Activated gamma-delta T cell treated with anti-CD3 and anti-CD28 coated beads, Interleukin-2, amount 50 U/mL, for 16 hours (primary cell): ENCODE data around the gene SRRM5.
"Not testable (repeated sequence)": the region's sequence is repeated elsewhere in the genome, so short reads cannot be mapped to it uniquely, and the experiment has no call there.

Source experiments
- DNase-seq: peaks from one replicate; pipeline ENCODE4 v3.0.0-alpha.2; 2020; ENCODE audit warnings: low read depth

Gene SRRM5

DNA sequence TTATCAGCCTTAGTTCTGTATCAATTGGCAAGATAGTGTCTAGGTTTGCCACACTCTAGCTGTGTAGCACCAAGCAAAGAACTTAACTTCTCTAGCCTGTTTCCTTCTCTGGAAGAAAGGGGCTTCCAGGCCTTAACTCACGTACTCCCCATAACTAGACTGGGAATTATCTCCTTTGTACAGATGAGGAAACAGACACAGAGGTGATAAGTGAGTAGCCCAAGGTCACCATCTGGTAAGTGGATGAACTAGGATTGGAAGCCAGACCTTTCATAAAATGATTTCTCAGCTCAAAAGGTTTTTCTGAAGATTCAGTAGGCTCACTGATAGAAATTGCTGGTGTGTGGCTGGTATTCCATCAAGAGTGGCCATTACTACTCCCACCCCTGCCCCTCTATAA, 4.4 kb downstream of the SRRM5 start:
- DNase-seq = no peak

DNA sequence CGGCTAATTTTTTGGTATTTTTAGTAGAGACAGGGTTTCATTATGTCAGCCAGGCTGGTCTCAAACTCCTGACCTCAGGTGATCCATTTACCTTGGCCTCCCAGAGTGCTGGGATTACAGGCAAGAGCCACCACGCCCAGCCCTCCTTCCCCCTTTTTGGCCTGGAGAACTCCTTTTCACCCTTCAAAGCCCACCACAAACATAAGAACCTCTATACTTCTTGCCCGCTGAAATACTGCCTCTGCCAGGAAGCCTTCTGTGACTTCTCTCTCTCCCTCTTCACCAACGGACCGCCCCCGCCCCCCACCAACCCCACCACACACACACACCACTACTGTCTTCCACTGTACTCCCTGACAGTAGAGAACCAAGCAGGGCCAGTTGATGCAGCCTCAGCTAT, 5.1 kb downstream of the SRRM5 start:
- no peak for DNase-seq

DNA sequence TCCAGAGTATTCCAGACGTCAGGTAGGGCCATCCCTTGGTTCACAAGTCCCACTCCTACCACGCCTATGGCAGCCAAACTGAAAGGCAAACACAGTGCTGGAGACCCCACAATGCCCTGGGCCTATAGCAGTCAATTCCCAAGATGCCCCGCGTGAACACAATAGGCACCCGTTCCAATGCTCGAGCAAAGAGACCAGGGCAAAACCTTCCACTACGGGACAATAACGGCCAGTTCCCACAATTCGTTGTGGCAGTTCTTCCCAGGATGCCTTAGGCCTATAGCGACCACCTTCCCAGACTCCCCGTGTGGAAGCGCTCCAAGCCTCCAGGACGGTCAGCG, 7.0 kb downstream of the SRRM5 start:
- no peak for DNase-seq

DNA sequence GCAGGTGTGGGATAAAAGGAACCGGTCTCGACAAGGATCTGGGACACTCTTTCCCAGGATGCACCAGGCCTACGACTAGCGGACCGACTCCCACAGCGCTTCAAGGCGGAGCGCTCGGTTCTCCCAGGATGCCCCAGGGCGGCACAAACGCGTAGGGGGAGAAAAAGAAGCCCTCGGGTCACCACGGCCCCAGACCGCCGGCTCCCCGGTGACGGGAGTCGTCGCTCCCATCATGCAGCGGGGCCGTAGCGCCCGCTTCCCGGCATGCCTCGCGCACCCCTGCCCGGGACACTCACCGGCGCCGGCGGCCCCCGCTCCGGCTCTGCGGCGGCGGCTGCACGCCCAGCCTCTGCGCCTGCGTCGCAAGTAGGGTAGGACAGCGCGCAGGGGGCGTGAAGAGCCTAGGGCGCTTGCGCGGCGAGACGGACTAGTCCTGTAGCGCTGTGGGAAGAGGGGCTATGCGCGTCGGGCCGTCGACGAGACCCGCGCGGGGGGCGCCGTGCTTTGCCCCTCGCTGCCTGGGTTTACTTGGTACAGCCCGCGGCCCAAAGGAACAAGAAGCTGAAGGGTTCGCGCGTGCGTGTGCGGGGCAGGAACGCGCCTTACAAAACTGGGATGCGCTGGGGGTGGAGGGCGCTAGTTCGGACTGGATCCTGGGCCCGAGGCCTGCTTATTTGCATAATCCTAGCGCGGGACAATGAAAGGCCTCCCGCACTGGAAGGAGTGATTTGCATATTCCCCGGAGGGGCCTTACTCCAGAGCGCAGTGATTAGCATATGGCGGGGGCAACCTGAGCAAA, 7.6 kb downstream of the SRRM5 start, which contains the start of gene ZNF428:
Gene ZNF428, minus strand, starts transcription at position 368 of the 799 bp plus-strand sequence. CDS start 5,325 bp downstream, outside the sequence.
- peak; percentile 75 for DNase-seq

DNA sequence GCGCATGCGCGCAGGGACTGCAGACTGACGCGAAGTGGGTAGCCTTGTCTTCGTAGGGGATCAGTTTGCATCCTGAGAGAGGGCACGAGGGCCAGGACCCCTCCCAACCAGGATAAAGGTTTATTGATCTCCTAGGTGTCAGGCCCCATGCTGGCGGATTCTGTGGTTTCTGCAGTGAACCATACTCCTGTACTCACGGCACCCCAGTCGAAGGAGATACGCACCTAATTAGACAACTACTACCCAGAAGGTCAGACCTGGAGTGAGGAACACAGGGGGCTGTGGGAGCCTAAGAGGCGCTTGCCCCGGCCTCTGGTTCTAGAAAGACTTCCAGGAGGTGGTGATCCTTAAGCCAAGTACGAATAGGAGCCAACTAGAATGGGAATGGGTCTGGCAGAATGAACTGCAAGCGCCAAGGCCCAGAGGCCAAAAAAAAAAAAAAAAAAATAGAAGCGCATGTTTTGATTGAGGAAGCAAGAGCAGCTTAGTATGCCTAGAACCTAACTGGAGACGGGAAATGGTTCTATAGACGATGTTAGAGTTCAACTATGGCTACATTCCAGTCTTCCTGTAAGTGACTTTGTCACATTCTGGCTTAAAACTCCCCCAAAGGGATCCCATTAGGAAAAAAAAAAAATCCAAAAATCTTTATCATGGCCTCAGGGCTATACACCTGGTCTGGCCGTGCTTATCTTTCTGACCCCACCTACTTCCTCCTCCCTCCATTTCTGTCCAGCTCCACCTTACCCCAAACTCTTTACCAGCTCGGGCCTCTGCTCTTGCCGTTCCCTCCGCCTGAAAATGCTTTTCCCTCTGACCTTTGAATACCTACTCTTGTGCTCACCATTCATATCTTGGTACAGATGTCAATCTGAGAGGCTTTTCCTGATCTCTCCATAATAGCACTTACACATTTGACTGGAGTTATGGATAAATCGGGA, 8.4 kb downstream of the SRRM5 start:
- peak; percentile 76 for DNase-seq

DNA sequence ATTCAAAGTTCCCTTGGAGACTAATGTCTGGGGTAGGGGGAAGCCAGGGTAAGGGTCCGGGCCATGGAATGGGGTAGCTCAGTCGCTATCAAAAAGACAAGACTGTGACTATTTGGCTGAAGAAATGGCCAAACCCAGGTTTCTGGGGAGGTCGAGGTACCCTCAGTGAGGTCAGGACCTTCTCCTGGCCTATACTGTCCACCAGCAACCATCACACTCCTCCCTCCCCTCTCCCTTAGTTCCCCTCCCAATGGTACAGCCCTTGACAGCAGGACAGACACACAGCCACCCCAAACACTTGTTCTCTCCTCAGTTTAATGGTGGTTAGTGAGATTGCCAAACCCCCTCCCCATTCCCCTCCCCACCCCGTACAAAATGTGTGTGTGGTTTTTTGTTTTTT, 10.2 kb downstream of the SRRM5 start:
- no peak for DNase-seq

DNA sequence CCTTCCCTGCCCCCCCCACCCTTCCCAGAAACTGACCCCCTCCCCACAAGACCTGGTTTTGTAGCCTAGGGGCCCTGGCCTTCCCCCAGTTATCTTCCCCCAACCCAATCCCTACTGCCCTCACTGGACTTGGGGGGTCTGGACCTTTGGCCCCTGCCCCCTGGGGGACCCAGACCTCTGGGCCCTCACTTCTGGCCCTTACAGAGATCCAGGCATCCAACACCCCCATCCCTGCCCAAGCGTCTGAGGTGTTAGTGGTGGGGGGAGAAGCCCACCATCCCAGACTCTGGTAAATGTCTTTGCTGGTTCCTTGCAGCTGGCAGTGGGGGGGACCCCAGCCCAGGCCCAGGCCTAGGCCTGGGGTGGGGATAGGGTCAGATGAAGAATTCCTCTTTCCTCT, 11.1 kb downstream of the SRRM5 start:
- DNase-seq = no peak

DNA sequence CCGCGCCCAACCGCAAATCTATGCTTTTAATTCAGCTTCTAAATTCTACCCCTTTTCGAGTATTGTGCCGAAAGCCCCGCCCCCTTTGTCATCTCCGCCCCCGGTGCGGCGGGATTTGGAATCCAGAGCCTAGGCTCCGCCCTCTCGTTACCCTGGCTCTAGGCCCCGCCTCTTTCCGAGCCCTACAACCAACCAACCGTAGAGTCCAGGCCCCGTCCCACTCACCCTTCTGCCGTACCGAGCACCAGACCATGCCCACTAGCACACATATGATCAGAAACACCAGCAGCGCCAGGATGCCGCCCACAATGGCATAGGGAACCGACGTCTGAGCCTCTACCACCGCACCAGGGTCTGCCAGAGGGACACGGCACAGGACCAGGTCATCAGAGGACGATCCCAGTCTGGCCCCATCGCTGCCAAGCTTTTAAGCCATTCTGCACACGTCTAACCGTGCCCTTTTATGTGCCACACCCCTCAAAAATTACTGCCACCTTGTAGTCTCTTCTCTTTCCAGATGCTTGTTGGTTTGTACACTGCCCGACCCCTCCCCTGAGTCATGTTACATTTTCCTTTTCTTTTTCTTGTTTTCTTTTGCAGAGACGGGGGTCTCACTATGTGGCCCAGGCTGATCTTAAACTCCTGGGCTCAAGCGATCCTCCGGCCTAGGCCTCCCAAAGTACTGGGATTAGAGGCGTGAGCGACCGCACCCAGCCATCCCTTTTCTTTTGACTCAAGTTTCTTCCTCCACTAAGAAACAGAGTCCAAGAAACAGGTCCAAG, 12.2 kb downstream of the SRRM5 start:
- DNase-seq = no peak

DNA sequence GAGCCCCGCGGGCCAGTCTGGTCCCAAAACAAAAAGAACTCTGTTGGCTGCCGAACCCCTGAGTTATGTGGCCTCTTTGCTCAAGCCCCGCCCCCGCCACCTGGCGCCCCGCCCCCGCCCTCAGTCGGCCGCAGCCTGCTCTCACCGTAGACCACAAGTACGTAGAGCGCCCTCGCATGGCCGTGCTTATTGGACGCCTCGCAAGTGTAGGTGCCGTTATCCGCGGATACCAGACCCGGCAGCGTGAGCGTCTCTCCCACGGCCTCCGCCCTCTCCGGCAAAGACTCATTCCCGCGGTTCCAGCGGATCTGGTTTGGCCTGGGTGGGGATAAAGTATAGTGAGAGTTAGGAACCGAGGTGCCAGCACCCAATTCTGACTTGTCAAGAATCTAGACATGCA, 13.0 kb downstream of the SRRM5 start:
- peak; percentile 72 for DNase-seq

DNA sequence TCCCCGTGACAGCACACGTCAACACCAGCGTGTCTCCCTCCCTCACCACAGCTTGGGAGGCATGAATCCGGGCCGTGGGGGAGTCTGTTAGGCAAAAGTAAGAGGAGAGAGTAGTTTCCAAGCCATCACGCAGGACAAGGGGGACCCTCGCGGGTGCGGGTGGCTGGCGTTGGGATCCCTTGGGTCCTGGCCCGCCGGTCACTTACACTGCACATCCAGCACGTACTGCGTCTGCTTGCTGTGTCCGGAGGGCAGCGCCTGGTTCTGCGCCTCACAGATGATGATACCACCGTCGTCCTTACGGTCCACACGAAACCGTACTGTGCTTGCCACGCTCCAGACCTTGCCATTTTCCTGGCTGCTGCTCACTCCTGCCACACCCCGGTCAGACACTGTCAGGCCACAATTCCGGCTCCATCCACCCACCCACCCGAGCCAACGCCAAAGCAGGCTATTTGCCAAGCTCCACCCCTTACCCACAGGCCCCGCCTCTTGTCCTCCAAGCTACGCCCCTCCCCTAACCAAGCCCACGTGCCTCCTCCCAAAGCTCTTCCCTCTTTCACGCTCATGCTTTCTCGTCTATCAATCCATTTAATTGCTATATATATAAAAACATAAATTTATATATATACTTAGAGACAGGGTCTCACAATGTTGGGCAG, 14.2 kb downstream of the SRRM5 start:
- no peak for DNase-seq

DNA sequence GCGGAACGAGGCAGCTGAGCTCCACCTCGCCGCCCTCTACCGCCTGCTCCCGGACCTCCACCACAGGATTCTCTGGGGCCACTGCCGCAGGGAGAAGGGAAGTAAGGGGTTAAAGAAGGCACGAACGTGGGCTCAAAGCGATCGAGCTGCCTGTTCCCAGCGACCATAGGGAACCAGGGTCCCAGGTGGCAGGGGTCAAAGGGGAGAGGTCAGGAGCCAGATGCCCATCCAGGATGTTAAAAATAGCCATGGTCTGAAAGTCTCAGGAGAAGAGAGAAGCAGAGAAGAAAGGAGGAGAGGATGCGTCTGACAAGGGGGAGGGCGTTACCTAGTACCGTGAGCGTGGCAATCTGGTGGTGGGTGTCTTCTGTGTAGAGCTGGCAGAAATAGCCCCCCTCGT, 14.9 kb downstream of the SRRM5 start:
- no peak for DNase-seq

DNA sequence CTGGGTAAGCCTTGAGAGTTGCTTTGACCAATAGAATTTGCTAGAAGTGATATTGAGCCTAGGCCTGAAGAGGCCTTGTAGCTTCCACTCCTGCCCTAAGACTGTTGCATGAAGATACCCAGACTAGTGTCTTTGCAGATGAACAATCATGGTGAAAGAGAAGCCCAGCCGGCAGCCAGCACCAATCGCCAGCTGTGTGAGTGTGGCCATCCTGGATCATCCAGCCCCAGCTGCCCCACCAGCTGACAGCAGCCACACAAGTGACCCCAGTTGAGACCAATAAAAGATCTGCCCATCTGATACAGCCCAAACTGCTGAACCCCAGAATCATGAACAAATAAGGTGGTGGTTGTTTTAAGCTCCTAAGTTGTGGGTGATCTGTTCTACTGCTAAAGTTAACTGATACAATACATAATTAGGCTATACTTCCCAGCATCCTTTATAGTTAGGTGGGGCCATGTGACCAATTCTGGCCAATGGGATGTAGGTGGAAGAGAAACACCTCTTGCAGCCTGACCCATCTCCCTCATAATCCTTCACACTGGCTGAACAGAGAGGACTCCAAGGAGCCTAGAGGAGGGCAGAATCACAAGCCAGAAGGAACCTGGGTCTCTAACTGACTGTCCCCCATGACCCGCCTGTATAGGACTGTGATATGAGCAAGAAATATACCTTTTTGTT, 16.9 kb downstream of the SRRM5 start:
- no peak for DNase-seq

DNA sequence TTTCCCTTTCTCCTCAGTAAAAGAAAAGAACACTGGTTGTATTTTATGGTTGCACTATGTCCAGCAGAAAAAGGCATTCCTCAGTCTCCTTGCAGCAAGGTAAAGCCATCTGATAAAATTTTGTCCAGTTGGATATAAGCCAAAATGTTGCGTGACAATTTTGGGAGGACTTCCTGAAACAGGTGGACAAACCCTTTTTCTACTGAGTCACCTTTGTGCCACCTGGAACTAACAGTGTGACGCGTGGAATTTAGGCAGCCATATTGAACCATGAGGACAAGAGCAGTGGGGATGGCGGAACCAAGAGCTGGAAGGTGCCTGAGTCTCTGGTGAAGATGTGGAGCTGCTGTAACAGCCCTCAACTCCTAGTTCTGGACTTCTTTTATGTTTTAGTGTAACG, 19.6 kb downstream of the SRRM5 start:
- no peak for DNase-seq

DNA sequence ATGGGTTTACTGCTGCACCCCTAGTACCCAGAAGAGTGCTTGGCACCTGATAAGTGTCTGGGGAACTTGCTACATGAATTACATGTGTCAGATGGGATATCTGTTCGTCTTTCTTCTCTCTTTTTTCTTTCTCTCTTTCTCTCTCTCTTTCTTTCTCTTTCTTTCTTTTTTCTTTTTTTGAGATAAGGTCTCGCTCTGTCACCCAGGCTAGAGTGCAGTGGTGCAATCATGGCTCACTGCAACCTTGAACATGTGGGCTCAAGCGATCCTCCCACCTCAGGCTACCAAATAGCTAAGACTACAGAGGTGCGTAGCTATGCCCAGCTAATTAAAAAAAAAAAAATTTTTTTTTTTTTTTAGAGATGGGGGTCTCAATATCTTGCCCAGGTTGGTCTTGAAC, 21.6 kb downstream of the SRRM5 start:
- DNase-seq = no peak

DNA sequence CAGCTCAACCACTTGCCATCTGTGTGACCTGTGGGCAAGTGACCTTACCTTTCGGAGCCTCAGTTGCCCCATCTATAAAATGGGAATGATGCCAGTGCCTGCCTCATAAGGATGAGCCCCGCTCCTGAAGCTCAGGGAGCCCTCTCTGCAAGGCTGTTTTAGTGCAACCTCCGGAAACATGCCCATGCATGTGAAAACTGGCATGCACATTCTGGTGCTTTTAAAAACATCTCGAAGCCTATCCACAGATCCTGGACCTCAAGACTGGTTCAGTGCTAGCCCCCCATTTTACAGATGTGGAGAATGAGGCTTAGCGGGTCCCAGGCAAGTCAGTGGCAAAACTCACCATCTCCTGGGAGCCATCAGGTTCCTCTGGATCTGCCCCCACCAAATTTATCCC, 22.2 kb downstream of the SRRM5 start:
- DNase-seq = no peak

DNA sequence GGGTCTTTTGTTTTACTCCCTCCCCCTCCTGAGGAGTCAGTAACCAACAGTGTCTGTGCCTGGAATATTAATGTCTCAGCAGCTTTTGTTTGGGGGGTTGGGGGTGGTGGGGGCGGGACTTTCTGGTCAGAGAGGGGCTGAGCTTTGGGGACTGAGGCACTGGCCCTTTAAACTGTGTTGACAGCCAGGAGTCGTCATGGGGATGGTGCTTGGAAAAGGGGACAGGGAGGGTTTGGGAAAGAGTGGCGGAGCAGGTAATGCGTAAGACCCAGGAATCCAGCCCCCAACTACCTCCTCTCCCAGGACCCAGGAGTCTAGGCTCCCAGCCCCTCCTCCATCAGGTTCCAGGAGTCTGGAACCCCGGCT, 22.6 kb downstream of the SRRM5 start:
- no peak for DNase-seq

DNA sequence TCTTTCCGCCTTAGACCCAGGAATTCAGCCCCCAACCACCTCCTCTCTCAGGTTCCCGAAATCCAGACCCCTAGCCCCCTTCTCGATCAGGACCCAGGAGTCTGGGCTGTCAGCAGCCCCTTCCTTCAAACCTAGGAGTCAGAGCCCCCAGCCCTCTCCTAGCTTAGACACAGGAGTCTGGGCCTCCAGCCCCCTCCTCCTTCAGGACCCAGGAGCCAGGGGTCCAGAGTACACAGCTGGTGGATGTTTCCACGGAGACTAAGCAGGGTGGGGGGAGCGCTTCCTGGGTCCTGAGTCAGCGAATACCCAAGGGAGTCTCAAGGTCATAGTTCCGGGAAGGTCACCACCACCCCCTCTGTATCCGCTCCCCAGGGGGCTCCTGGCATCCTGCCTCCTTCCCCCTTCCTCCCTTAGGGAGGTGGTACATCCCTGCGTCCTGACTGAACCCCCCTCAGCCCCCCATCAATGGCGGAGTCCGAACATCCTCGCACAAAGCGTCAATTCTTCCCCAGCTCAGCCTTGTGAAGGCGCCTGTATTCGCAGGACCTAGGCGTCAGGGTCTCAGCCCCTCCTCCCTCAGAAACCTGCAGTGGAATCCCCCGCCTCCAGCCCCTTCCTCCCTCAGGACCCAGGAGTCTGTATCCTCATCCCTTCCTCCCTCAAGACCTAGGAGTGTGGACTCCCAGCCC, 23.1 kb downstream of the SRRM5 start:
- no peak for DNase-seq

DNA sequence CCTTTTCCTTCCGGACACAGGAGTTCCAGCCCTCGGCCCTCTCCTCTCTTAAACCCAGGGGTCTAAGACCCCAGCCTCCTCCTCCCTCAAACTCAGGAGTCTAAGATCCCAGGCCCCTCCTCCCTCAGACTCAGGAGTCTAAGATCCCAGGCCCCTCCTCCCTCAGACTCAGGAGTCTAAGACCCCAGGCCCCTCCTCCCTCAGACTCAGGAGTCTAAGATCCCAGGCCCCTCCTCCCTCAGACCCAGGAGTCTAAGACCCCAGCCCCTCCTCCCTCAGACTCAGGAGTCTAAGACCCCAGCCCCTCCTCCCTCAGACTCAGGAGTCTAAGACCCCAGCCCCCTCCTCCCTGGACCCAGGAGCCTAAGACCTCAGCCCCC, 23.7 kb downstream of the SRRM5 start:
- DNase-seq = not testable (repeated sequence)

DNA sequence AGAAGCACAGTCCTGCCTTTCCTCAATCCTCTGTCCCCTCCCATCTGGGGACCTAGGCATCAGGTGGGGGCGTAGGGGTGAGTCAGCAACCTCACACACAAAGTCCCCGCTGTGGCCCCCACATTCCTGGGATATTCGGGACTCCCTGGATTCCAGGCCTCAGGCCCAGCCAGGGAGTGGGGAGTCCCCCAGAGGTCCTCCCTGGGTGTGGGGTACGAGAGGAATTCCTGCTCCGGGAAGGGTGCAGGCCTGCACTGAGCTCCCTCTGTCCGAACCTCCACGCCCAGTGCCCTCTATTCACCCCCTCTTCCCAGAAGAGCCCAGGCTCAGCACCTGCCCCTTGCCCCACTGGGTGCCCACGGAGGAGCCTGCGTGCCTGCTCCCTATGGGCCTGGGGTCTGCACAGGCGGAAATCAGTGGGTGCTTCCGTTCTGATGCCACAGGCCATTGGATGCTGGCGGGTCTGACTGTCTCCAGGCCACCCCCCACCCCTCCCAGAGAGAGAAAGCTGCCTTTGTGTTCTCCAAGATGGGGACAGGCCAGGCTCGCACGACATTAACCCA, 24.3 kb downstream of the SRRM5 start:
- DNase-seq = no peak

DNA sequence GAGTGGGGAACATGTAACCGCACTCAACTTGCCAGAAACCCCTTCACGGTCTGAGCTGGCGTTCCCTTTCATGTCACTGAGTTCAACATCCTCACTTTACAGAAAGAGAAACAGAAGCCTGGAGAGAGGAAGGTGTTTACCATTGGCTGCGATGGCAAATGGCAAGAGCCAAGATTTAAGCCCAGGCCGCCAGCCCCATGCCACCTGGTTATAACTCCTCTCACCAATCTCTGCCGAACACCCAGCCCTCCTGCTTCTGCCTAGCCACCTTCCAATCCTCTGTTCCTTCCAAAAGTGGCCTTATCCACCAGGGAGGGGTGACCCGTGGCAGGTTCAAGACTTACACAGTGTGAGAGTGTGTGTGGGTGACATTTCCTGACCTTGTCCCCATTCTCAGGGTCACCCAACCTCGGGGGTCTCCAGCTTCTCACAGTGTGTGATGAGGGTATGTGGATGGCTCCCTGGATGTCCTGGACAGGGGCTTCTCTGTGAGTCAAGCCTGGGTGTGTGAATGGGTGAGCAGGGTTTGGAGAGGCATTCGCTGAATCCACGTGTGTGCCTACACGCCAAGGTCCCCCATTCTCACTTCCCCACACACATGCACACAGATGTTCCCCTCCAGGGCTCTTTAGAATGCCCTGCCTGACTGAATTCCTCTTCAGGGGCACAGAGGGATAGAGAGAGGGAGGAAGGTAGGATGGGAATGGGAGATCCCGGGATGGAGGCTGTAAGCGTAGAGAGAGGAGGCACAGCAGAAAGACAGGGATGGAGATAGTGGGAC, 26.5 kb downstream of the SRRM5 start:
- DNase-seq = no peak
